OCI-LY1 (cell line): Measurements from ENCODE around the gene GBA2.

ENCODE experiments used
- H2AFZ ChIP-seq: fragments of 200-600 bp; sonication (generic), shearing (Covaris generic); 2 replicates; pipeline ENCODE4 v1.6.0; 2014; ENCODE audit warnings: antibody characterized with exemption, mild to moderate bottlenecking, low read length
- H3F3A ChIP-seq: fragments of 200-600 bp; sonication (generic), shearing (Covaris generic); 2 replicates; pipeline ENCODE4 v1.6.0; 2014; ENCODE audit warnings: mild to moderate bottlenecking, antibody characterized with exemption, low read length, moderate library complexity; ENCODE audit not compliant: insufficient read depth
- H3K27ac ChIP-seq: fragments of 200-600 bp; sonication (generic); 2 replicates; pipeline ENCODE4 v1.5.1; 2014; ENCODE audit warnings: low read length, mixed run types, mild to moderate bottlenecking, low read depth; ENCODE audit not compliant: poor library complexity, severe bottlenecking
- H3K27me3 ChIP-seq: fragments of 200-600 bp; sonication (generic); 2 replicates; pipeline ENCODE4 v1.6.0; 2014; ENCODE audit warnings: antibody characterized with exemption, mild to moderate bottlenecking, low read length, moderate library complexity; ENCODE audit not compliant: insufficient read depth
- H3K36me3 ChIP-seq: fragments of 200-600 bp; sonication (generic); 2 replicates; pipeline ENCODE4 v1.6.1; 2014; ENCODE audit warnings: mild to moderate bottlenecking, antibody characterized with exemption, low read length, moderate library complexity, mixed read lengths; ENCODE audit not compliant: insufficient read depth
- H3K4me1 ChIP-seq: fragments of 200-600 bp; sonication (generic); 2 replicates; pipeline ENCODE4 v1.5.1; 2014; ENCODE audit warnings: mild to moderate bottlenecking, low read length, moderate library complexity; ENCODE audit not compliant: insufficient read depth, severe bottlenecking
- H3K4me2 ChIP-seq: fragments of 200-600 bp; sonication (generic), shearing (Covaris generic); 2 replicates; pipeline ENCODE4 v1.6.1; 2014; ENCODE audit warnings: low read length
- H3K4me3 ChIP-seq: fragments of 200-600 bp; sonication (generic); 2 replicates; pipeline ENCODE4 v1.5.1; 2014; ENCODE audit warnings: low read length, low read depth, mild to moderate bottlenecking, mixed read lengths; ENCODE audit not compliant: poor library complexity, severe bottlenecking
- H3K79me2 ChIP-seq: fragments of 200-600 bp; shearing (Covaris generic); 2 replicates; pipeline ENCODE4 v1.6.1; 2016; ENCODE audit warnings: mixed run types, low read length, mixed read lengths; ENCODE audit not compliant: insufficient read depth
- H3K9ac ChIP-seq: fragments of 200-600 bp; sonication (generic), shearing (Covaris generic); 2 replicates; pipeline ENCODE4 v1.6.1; 2014; ENCODE audit warnings: mild to moderate bottlenecking, low read length, mixed read lengths
- H3K9me2 ChIP-seq: fragments of 200-600 bp; sonication (generic), shearing (Covaris generic); 2 replicates; pipeline ENCODE4 v1.6.1; 2014; ENCODE audit warnings: low read depth, mild to moderate bottlenecking, low read length, mixed read lengths
- H3K9me3 ChIP-seq: fragments of 200-600 bp; shearing (Covaris generic); 2 replicates; pipeline ENCODE4 v1.6.1; 2014; ENCODE audit warnings: low read length, mixed read lengths
- H4K20me1 ChIP-seq: fragments of 200-600 bp; sonication (generic), shearing (Covaris generic); 2 replicates; pipeline ENCODE4 v1.6.0; 2016; ENCODE audit warnings: mild to moderate bottlenecking, low read length; ENCODE audit not compliant: insufficient read depth
- CTCF ChIP-seq: fragments of 200-600 bp; sonication (generic), shearing (Covaris generic); IDR thresholded peaks from 2 replicates; pipeline ENCODE4 v1.5.1; 2017; ENCODE audit warnings: mild to moderate bottlenecking, antibody characterized with exemption, low read length, moderate library complexity, mixed read lengths
- EZH2 ChIP-seq: fragments of 200-600 bp; sonication (generic), shearing (Covaris generic); IDR thresholded peaks from 2 replicates; pipeline ENCODE4 v1.8.0; 2017; ENCODE audit warnings: borderline replicate concordance, mixed run types, mild to moderate bottlenecking, antibody characterized with exemption, low read length, moderate library complexity, mixed read lengths

Gene GBA2

GRCh38 chr9:35791297-35791921 is 42.4 kb upstream of the GBA2 start, which contains the start of gene NPR2:
NPR2 (plus strand) TSS chr9:35791591; CDS start chr9:35792409, 818 bp downstream.
- no peaks in the 10 kb centered on the region for H3K79me2 ChIP-seq
- H3K27ac ChIP-seq: no peak within 1 kb of the TSS
- H3K9me2 ChIP-seq: no peaks in the 10 kb centered on the region
- peaks cover 4% of the 10 kb centered on the region; the same call in 1 of the 2 replicates for H3K36me3 ChIP-seq
- no peak within 1 kb of the TSS for H3K4me3 ChIP-seq
- no peak within 1 kb of the TSS for H3K4me2 ChIP-seq
- no peaks in the 10 kb centered on the region for H4K20me1 ChIP-seq
- H3K9ac ChIP-seq: no peak within 1 kb of the TSS
- TF ChIP-seq EZH2 (no peak), CTCF (no peak)
- H2AFZ ChIP-seq: no peak within 1 kb of the TSS
- H3K27me3 ChIP-seq: no peaks in the 10 kb centered on the region
- no peaks in the 10 kb centered on the region for H3F3A ChIP-seq
- H3K9me3 ChIP-seq: no peaks in the 10 kb centered on the region
- H3K4me1 ChIP-seq: no peaks in the 10 kb centered on the region

GRCh38 chr9:35790385-35791296 is 41.6 kb upstream of the GBA2 start:
- Histone ChIP-seq H3K4me1 (no peaks in the 10 kb centered on the region), H2AFZ (no peak overlapping the region), H3K27me3 (no peaks in the 10 kb centered on the region), H3F3A (no peaks in the 10 kb centered on the region), H3K4me2 (no peak overlapping the region), H3K9me2 (no peaks in the 10 kb centered on the region), H4K20me1 (no peaks in the 10 kb centered on the region), H3K9ac (no peak overlapping the region), H3K79me2 (no peaks in the 10 kb centered on the region), H3K9me3 (no peaks in the 10 kb centered on the region), H3K4me3 (no peak overlapping the region), H3K36me3 (peaks cover 4% of the 10 kb centered on the region; the same call in 1 of the 2 replicates), H3K27ac (no peak overlapping the region)
- TF ChIP-seq EZH2 (no peak), CTCF (peak; percentile 91)

- Histone ChIP-seq H3K9me3 (no peaks in the 10 kb centered on the region), H3K4me2 (no peak overlapping the region), H3K4me1 (no peaks in the 10 kb centered on the region), H3K27ac (no peak overlapping the region), H3F3A (no peaks in the 10 kb centered on the region), H3K27me3 (no peaks in the 10 kb centered on the region), H3K36me3 (peaks cover 4% of the 10 kb centered on the region; the same call in 1 of the 2 replicates), H3K79me2 (no peaks in the 10 kb centered on the region), H2AFZ (no peak overlapping the region), H3K4me3 (no peak overlapping the region), H3K9me2 (no peaks in the 10 kb centered on the region), H4K20me1 (no peaks in the 10 kb centered on the region), H3K9ac (no peak overlapping the region)
- TF ChIP-seq EZH2 (no peak), CTCF (no peak)
These were observed 41.0 kb upstream of the GBA2 start for GRCh38 chr9:35790025-35790384.
